Suprapubic skin (tissue), 4 donors: ENCODE measurements around the gene CRYBG3.

ENCODE experiments used
- POLR2A ChIP-seq, 2 donors: fragments of 450-650 bp; IDR thresholded peaks; one replicate each; pipeline ENCODE4 v1.6.1; 2017; ENCODE audit warnings: antibody characterized with exemption in 2 of 2, mild to moderate bottlenecking in 2 of 2, moderate library complexity in 2 of 2
- POLR2AphosphoS5 ChIP-seq, 3 donors: sonication (generic); formaldehyde crosslinking; IDR thresholded peaks; one replicate each; pipeline ENCODE4 v1.6.1; 2017; ENCODE audit warnings: antibody characterized with exemption in 3 of 3
- TF ChIP-seq, protein P1 (sequence below), 2 donors: fragments of 200-600 bp in 1 of 2; fragments of 450-650 bp in 1 of 2; sonication (generic) in 1 of 2; IDR thresholded peaks; one replicate each; pipeline ENCODE4 v1.5.1; 2016 to 2019; ENCODE audit warnings: antibody characterized with exemption in 2 of 2, mild to moderate bottlenecking in 1 of 2, moderate library complexity in 1 of 2

- TF ChIP-seq, protein P1, sequence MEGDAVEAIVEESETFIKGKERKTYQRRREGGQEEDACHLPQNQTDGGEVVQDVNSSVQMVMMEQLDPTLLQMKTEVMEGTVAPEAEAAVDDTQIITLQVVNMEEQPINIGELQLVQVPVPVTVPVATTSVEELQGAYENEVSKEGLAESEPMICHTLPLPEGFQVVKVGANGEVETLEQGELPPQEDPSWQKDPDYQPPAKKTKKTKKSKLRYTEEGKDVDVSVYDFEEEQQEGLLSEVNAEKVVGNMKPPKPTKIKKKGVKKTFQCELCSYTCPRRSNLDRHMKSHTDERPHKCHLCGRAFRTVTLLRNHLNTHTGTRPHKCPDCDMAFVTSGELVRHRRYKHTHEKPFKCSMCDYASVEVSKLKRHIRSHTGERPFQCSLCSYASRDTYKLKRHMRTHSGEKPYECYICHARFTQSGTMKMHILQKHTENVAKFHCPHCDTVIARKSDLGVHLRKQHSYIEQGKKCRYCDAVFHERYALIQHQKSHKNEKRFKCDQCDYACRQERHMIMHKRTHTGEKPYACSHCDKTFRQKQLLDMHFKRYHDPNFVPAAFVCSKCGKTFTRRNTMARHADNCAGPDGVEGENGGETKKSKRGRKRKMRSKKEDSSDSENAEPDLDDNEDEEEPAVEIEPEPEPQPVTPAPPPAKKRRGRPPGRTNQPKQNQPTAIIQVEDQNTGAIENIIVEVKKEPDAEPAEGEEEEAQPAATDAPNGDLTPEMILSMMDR (IDR thresholded peaks at IDR 0.05) = no peak
- TF ChIP-seq POLR2AphosphoS5 (IDR thresholded peaks at IDR 0.05) = no peak
- TF ChIP-seq POLR2A (IDR thresholded peaks at IDR 0.05) = no peak
These were observed 16.6 kb downstream of the CRYBG3 start for GRCh38 chr3:97838393-97838792.
